A172 (cell line): Measurements from ENCODE around the gene LRP1B. TPM values are rescaled to one million over a fixed set of nuclear protein-coding genes. Genes with fewer than 3 reads are reported as not detected.
"Not testable (repeated sequence)": the region's sequence is repeated elsewhere in the genome, so short reads cannot be mapped to it uniquely, and the experiment has no call there.

Source experiments
- DNase-seq: peaks from one replicate; pipeline ENCODE4 v3.0.0-alpha.2; 2015; ENCODE audit warnings: low spot score
- total RNA-seq: library from RNA; depleted of rRNA; stranded (reverse); fragments of >200 nt; shearing (Covaris generic); gene quantifications from 2 replicates; pipeline ENCODE4 v1.2.3, GENCODE V29; 2014

Gene LRP1B
- total RNA-seq, 1 experiment from 2014 or later: 0.03 TPM

- DNase-seq: no peak
Measured at GRCh38 chr2:140714586-140714985, 1416.2 kb downstream of the LRP1B start.

- no peak for DNase-seq
Measured at GRCh38 chr2:140711867-140712266, 1418.9 kb downstream of the LRP1B start.

DNA sequence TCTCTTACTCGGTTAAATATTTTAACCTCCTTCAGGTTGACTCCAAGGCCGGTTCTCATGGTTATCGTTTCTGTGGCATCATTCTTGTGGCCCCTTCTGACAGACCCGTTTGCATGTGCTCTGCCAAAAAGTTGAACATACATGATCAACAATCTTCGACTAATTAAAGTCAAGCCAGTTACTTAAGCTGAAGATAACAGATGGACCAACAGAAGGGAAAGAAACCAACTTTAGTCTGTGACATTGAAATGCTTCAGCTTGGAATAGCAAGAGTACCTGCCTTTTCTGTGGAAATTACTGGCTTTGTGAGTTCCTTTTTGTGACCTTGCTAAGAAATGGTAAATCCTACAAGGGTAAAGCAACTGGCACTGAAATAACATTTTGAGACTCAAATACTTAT is 1429.1 kb downstream of the LRP1B start:
- DNase-seq: no peak

DNA sequence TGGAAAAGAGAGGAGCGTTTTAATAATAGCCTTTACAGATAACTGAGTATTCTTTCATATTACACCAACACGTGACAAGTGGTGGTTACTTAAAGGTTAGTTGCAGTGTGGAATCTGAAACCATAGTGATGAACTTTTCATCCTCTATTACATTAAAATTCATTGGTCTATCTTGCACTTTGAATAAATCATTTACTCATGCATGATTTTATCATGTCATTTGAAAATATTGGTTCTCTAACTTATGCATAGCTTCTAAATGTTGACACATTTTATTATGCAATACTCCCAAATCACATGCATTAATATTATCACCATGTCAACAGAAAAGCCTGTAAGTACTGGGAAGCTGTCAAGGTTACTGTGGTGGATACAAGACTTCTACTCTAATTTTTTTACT is 1432.2 kb downstream of the LRP1B start:
- no peak for DNase-seq

DNA sequence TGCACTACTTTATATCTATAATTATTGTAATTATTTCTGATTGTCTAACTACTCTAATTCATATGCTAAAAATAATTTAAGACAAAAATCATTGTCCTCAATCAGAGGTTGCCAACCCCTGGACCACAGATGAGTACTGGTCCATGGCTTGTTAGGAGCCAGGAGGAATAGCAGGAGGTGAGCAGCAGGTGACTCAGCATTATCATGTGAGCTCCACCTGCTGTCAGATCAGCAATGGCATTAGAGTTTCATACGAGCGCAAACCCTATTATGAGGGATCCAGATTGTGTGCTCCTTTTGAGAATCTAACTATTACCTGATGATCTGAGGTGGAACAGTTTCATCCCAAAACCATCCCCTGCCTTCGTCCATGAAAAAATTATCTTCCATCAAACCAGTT is 1434.4 kb downstream of the LRP1B start:
- DNase-seq: peak; percentile 4

DNA sequence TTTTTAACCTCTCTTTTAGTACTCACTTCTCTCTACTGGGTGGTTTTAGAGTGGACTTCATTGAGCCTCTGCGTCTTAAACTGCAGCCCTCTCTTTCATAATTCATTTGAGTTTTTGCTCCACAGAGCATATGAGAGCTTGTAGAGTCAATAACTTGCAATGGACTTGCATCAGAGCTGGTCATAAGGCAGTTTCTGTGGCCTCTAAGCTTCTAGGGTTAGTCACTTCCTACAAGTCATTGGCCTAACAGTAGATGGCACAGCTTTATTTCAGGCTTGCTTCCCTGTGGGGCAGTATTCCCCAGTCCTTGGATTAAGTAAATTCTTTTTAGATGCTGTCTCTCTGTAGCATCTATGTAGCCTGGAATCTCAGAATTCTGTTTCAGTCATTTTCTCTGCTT is 1435.7 kb downstream of the LRP1B start:
- DNase-seq: peak; percentile 29

- no peak for DNase-seq
Measured at GRCh38 chr2:140687825-140688224, 1443.0 kb downstream of the LRP1B start.

GRCh38 chr2:140683658-140684057 is 1447.2 kb downstream of the LRP1B start:
- no peak for DNase-seq

GRCh38 chr2:140680862-140681261 is 1450.0 kb downstream of the LRP1B start:
- no peak for DNase-seq

DNA sequence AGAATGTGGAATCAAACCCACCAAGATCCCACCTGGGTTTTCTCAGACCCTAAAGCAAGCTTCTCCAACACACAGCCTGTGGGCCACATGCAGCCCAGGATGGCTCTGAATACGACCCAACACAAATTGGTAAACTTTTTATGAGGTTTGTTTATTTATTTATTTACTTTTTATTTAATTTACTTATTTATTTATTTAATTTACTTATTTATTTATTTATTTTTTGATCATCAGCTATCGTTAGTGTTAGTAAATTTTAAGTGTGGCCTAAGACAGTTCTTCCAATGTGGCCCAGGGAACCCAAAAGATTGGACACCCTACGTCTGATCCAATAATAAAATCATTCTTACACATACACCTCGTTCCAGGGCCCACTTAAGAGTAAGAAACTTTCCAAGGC is 1451.1 kb downstream of the LRP1B start:
- no peak for DNase-seq

DNA sequence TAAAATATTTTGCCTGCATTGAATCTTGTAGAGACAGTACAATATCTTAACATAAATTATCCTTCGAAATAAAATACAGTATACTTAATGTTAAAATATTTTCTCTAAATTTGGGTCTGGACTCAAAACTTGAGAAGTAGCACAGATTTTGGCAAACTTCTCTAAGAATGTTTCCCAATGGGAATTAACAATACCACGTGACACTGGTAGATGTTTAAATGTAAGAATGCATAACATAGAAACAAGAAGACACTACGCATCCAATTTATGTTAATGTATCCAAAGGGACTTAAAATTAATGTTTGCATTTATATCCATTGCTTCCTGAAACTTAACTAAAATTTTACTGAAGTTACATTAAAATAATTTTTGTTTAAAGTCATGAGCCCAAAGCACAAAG is 1460.9 kb downstream of the LRP1B start:
- no peak for DNase-seq

DNA sequence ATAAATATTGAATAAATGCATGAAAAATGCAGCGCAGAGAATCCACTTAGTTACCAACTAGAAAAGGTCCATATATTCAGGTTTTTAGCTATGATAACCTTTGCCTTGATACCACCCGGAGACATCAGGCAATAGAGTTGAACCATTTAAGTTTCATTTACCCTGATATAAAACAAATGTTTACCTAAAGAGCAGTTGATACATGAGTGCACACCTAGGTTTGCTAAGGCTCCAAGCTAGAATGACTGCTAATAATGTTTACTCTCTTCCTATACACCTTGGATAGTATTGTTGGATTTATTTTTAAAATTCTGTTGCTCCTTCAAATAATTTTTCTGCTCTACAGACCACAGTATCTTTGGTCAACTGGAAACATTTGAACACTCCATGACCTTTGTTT is 1463.6 kb downstream of the LRP1B start:
- DNase-seq: no peak

- no peak for DNase-seq
Measured at GRCh38 chr2:140662504-140662903, 1468.3 kb downstream of the LRP1B start.

GRCh38 chr2:140658760-140659692 is 1471.8 kb downstream of the LRP1B start:
- no peak for DNase-seq

GRCh38 chr2:140657657-140658056 is 1473.2 kb downstream of the LRP1B start:
- no peak for DNase-seq

DNA sequence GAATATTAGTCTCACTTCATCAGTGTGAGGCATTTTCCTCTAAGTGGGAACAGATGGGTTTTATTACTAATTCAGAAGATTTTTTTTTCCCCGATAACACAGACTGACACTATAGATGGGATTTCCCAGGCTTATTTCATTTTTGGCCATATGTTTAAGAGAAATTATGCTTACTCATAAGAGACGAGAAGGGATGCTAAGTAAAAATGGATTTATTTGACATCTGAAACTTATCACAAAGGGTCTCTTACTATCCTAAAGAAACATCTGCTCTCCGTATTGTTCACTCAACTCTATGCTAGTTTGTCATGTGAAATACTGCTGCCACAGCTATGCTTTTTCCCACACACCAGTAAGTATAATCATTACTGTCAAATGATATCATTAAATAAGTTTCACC is 1476.3 kb downstream of the LRP1B start:
- no peak for DNase-seq

- peak; percentile 23 for DNase-seq
Measured at GRCh38 chr2:140650825-140651224, 1480.0 kb downstream of the LRP1B start.

DNA sequence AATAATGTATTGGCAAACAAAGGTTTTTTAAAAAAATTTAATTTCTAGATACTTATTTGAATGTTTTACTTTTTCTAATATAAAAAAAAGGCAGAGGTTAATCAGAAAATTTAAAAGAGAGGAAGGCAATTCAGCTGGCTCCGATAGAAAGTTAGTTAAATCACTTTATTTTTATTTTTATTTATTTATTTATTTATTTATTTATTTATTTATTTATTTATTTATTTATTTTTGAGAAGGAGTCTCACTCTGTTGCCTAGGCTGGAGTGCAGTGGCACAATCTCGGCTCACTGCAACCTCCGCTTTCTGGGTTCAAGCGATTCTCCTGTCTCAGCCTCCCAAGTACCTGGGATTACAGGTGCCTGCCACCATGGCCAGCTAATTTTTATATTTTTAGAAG is 1480.7 kb downstream of the LRP1B start:
- not testable (repeated sequence) for DNase-seq

DNA sequence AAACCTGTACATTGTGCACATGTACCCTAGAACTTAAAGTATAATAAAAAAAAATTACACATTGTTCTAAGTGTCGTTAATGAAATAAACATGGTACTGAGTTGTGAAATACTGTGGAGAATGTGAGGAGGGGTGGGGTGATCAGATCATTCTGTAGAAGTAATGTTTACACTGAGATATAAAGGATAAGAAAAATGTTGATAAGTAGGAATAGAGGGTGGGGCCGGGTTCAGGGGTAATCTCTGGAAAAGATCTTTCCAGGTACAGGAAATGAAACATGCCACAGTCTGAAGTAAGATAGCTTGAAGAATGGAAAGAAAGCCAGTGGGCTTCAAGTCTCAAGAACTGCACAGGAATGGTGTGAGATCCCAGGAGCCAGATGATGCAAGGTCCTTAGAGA is 1482.4 kb downstream of the LRP1B start:
- no peak for DNase-seq

DNA sequence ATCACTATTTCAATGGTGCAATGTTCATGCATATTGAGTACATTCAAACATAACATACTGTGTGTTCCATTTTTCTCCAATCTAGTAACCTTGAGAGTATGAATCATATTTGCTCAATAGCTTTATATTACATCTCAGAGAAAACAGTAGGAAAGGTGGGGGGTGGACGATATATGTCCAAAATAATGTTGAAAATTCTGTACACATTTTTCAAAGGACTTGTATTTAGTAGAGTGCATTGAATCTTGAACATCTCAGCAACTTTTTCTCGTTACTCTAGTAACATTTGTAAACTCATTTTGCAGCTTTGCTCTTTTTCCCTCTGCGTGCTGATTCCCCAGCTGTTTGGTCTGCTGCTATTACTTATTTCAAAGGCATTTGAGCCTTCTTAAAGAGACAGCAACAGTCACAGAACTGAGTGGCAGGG is 1487.0 kb downstream of the LRP1B start:
- DNase-seq: no peak

DNA sequence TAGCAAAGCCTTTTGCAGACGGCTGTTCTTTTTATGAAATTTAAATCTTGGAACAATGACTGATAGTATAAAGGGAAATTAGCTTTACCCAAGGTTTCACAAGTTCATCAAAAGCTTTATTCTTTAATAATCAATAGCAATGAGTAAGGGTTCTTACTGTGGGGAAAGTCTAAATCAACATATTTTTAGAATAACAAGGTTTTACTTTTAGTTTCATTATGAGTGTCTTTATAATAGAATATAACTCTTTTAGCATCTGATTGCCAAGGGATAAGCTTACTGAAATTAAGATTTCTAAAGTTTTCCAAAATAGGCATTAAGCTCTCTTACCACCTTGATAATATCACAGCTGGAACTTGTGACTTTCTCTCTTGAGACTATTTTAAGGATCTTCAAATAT is 1489.7 kb downstream of the LRP1B start:
- no peak for DNase-seq

DNA sequence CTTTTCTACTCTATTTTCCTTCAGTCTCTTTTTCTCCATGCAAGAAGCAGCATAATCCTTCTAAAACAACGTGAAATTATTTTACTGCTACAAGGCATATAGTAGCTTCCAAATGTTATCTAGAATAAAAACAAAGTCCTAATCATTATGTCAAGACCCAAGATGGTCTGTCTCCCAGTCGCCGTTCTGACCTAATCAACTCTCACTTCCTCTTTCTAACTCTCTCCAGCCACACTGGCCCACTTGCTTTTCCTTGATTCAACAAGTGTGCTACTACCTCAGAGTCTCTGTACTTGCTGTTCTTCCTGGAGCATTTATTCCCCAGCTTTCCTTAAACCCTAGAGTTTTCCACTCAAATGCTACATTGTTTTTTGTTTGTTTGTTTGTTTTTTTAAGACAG is 1491.2 kb downstream of the LRP1B start:
- DNase-seq: no peak

DNA sequence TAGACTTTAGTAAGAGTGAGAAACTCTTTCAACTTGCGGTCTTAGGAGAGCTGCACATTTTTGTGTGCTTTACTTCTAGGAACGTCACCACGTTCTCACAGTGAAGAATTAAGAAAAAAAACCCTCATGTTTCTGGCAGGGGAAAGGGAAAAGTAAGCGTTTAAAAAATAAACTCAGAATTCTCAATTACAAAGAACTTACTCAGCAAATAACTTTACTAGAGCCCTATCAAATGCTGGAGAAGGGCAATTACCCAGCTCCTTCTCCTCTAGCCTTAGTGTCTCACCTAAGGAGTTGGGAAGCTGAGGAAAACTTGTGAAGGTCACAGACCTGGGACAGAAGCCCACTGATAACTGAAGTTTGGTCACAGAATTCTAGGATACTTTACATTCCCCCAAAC is 1500.3 kb downstream of the LRP1B start:
- no peak for DNase-seq

DNA sequence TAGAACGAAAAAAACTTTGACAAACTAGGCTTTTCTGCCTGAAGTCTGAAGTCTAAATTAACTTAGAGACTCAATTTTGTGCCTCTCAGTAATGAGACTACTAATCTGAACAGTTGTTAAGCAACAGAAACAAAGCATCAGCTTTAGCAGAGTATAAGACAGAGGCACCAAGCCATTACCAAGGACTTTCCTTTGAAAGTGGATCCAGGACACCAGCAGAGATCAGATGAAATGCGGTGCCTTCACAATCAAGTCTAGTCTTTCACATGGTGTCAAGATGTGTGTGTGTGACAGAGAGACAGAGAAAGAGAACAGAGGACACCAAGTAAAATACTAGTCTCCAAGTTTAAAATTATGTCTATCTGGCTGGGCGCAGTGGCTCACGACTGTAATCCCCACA is 1502.9 kb downstream of the LRP1B start:
- DNase-seq: no peak
